IMR-90 (cell line): ENCODE results near the gene TCOF1. TPM values are rescaled to one million over a fixed set of nuclear protein-coding genes. Genes with fewer than 3 reads are reported as not detected.
A peak's percentile ranks its signal among the peaks of the same experiment; 100 is the strongest.

Source experiments
- ATAC-seq: fragments of 200-7000 bp; cut with Tn5 transposase; 2 replicates; pipeline ENCODE4 v1.9.1; 2020; ENCODE audit warnings: low read depth, mild to moderate bottlenecking, moderate library complexity
- BruUV-seq: library from RNA; stranded (reverse); fragments of 400-500 nt; replicated peaks from 2 replicates; lab custom pipeline; 2021; lab: Mats Ljungman, UMichigan
- CTCF ChIA-PET: fragments of 300-600 bp; formaldehyde crosslinking; extraction: SDS; loops from one replicate; lab custom pipeline; 2021; ENCODE audit warnings: antibody characterized with exemption; lab: Yijun Ruan, JAX
- POLR2A ChIA-PET: fragments of 300-600 bp; sonication (Branson Sonifier 250); formaldehyde crosslinking; loops from one replicate; lab custom pipeline; 2022; ENCODE audit warnings: antibody characterized with exemption; ENCODE audit not compliant: unreplicated experiment; lab: Charles Lee
- DNase-seq: peaks from one replicate; pipeline ENCODE4 v3.0.0; 2013
- H2AFZ ChIP-seq: replicated peaks from 2 replicates; pipeline ENCODE3; 2013; ENCODE audit warnings: low read length, mild to moderate bottlenecking; ENCODE audit not compliant: poor library complexity
- H2AK5ac ChIP-seq: 2 replicates; pipeline ENCODE4 v1.6.1; 2013; ENCODE audit warnings: low read depth, low read length, inconsistent platforms
- H2AK9ac ChIP-seq: replicated peaks from 2 replicates; pipeline ENCODE3; 2013; ENCODE audit warnings: mild to moderate bottlenecking, low read depth, low read length, moderate library complexity; ENCODE audit not compliant: poor library complexity
- H2BK120ac ChIP-seq: 2 replicates; pipeline ENCODE4 v1.6.1; 2013; ENCODE audit warnings: low read depth, low read length, inconsistent platforms
- H2BK15ac ChIP-seq: 3 replicates; pipeline ENCODE4 v1.6.1; 2013; ENCODE audit warnings: low read depth, low read length, inconsistent platforms
- H2BK20ac ChIP-seq: 2 replicates; pipeline ENCODE4 v1.6.1; 2013; ENCODE audit warnings: low read depth, mild to moderate bottlenecking, inconsistent platforms, low read length, moderate library complexity
- H2BK5ac ChIP-seq: 2 replicates; pipeline ENCODE4 v1.6.1; 2013; ENCODE audit warnings: mild to moderate bottlenecking, low read depth, low read length, inconsistent platforms; ENCODE audit not compliant: poor library complexity, severe bottlenecking
- H3K14ac ChIP-seq: replicated peaks from 2 replicates; pipeline ENCODE4 v1.6.1; 2013; ENCODE audit warnings: low read depth, low read length, inconsistent platforms
- H3K18ac ChIP-seq: 2 replicates; pipeline ENCODE4 v1.6.1; 2013; ENCODE audit warnings: low read depth, low read length, control low read depth
- H3K23ac ChIP-seq: 2 replicates; pipeline ENCODE4 v1.6.1; 2013; ENCODE audit warnings: low read depth, low read length, inconsistent platforms
- H3K27ac ChIP-seq: 2 replicates; pipeline ENCODE4 v1.5.1; 2013; ENCODE audit warnings: mild to moderate bottlenecking, control low read depth, low read length; ENCODE audit not compliant: insufficient read depth
- H3K27me3 ChIP-seq: 2 replicates; pipeline ENCODE4 v1.6.1; 2013; ENCODE audit warnings: low read length; ENCODE audit not compliant: control insufficient read depth, insufficient read depth
- H3K36me3 ChIP-seq: 2 replicates; pipeline ENCODE4 v1.6.1; 2013; ENCODE audit warnings: low read length, mixed read lengths; ENCODE audit not compliant: control insufficient read depth, insufficient read depth
- H3K4ac ChIP-seq: 2 replicates; pipeline ENCODE4 v1.6.1; 2013; ENCODE audit warnings: low read depth, low read length, inconsistent platforms
- H3K4me1 ChIP-seq: 2 replicates; pipeline ENCODE4 v1.6.1; 2013; ENCODE audit warnings: low read length, mixed read lengths; ENCODE audit not compliant: control insufficient read depth, insufficient read depth
- H3K4me2 ChIP-seq: 2 replicates; pipeline ENCODE4 v1.6.1; 2013; ENCODE audit warnings: low read depth, mild to moderate bottlenecking, control low read depth, low read length, moderate library complexity
- H3K4me3 ChIP-seq: 2 replicates; pipeline ENCODE4 v1.5.1; 2013; ENCODE audit warnings: low read depth, mild to moderate bottlenecking, control low read depth, low read length, moderate library complexity; ENCODE audit not compliant: insufficient read depth
- H3K56ac ChIP-seq: 2 replicates; pipeline ENCODE4 v1.6.1; 2013; ENCODE audit warnings: low read length, inconsistent platforms; ENCODE audit not compliant: insufficient read depth; ENCODE audit errors: extremely low read depth
- H3K79me1 ChIP-seq, 2 experiments: 2 replicates each; pipeline ENCODE4 v1.6.1; 2013; ENCODE audit warnings: low read length in 2 of 2, inconsistent platforms in 1 of 2, low read depth in 1 of 2
- H3K9ac ChIP-seq: 2 replicates; pipeline ENCODE4 v1.6.1; 2013; ENCODE audit warnings: low read depth, low read length, control low read depth
- H3K9me1 ChIP-seq: 2 replicates; pipeline ENCODE4 v1.6.1; 2013; ENCODE audit warnings: low read length, inconsistent platforms; ENCODE audit not compliant: insufficient read depth
- H3K9me3 ChIP-seq: 2 replicates; pipeline ENCODE4 v1.6.1; 2013; ENCODE audit warnings: low read length; ENCODE audit not compliant: control insufficient read depth, insufficient read depth
- H4K20me1 ChIP-seq: 2 replicates; pipeline ENCODE4 v1.6.1; 2013; ENCODE audit warnings: low read length, inconsistent platforms; ENCODE audit not compliant: insufficient read depth
- H4K5ac ChIP-seq: 2 replicates; pipeline ENCODE4 v1.6.1; 2013; ENCODE audit warnings: mild to moderate bottlenecking, low read depth, low read length, control low read depth
- H4K8ac ChIP-seq, 2 experiments: 2 replicates each; pipeline ENCODE4 v1.6.1; 2013; ENCODE audit warnings: low read depth in 2 of 2, low read length in 2 of 2, control low read depth in 1 of 2, inconsistent platforms in 1 of 2
- H4K91ac ChIP-seq: 2 replicates; pipeline ENCODE4 v1.6.1; 2013; ENCODE audit warnings: low read depth, low read length, inconsistent platforms; ENCODE audit not compliant: insufficient read depth
- BHLHE40 ChIP-seq: fragments of 150-350 bp; IDR thresholded peaks from 2 replicates; pipeline ENCODE4 v1.6.1; 2016; ENCODE audit warnings: mild to moderate bottlenecking, low read depth, low read length
- CEBPB ChIP-seq: IDR thresholded peaks from 2 replicates; pipeline ENCODE4 v1.6.1; 2012; ENCODE audit warnings: low read depth, low read length, improper control_type of control experiment
- CHD1 ChIP-seq: IDR thresholded peaks from 2 replicates; pipeline ENCODE4 v1.6.1; 2012; ENCODE audit warnings: low read depth, low read length, improper control_type of control experiment
- FOS ChIP-seq: fragments of 150-350 bp; IDR thresholded peaks from 2 replicates; pipeline ENCODE4 v1.6.1; 2016; ENCODE audit warnings: low read depth, low read length
- MAFK ChIP-seq: IDR thresholded peaks from 2 replicates; pipeline ENCODE4 v1.6.1; 2012; ENCODE audit warnings: low read depth, low read length, improper control_type of control experiment
- NFE2L2 ChIP-seq: fragments of 150-350 bp; IDR thresholded peaks from 2 replicates; pipeline ENCODE4 v1.6.1; 2016; ENCODE audit warnings: low read depth, mild to moderate bottlenecking, low read length
- POLR2A ChIP-seq: IDR thresholded peaks from 2 replicates; pipeline ENCODE4 v1.6.1; 2012; ENCODE audit warnings: mild to moderate bottlenecking, low read depth, low read length
- RAD21 ChIP-seq: IDR thresholded peaks from 2 replicates; pipeline ENCODE4 v1.6.1; 2012; ENCODE audit warnings: low read length, improper control_type of control experiment
- RFX5 ChIP-seq: IDR thresholded peaks from 2 replicates; pipeline ENCODE4 v1.8.0; 2012; ENCODE audit warnings: low read depth, mild to moderate bottlenecking, low read length, moderate library complexity
- SMC3 ChIP-seq: fragments of 150-350 bp; IDR thresholded peaks from 2 replicates; pipeline ENCODE4 v1.6.1; 2016; ENCODE audit warnings: low read depth, mild to moderate bottlenecking, antibody characterized with exemption, low read length, moderate library complexity
- WGBS, 2 experiments: methylation state at CpG; one replicate each; pipeline versions ENCODE4 v1.1.5 to v1.1.7; 2013; ENCODE audit warnings: missing lambda C conversion rate in 2 of 2; ENCODE audit not compliant: insufficient read length in 1 of 2; ENCODE audit errors: extremely low coverage in 2 of 2; 5-methylcytosine and 5-hydroxymethylcytosine counted together
- dilution Hi-C: fragments of 300-500 bp; cut with HindIII; formaldehyde crosslinking; loops from one replicate; pipeline ENCODE4 v1.14.3; 2018; ENCODE audit warnings: low sequenced_read_pairs; ENCODE audit not compliant: unreplicated experiment
- in situ Hi-C: fragments of 300-500 bp; cut with MboI; formaldehyde crosslinking; loops from 3 replicates; pipeline ENCODE4 v1.14.3; 2019; ENCODE audit warnings: low sequenced_read_pairs, inconsistent platforms, mixed read lengths
- intact Hi-C: fragments of 100-400 bp; cut with micrococcal nuclease; formaldehyde crosslinking; loops from 2 replicates; pipeline ENCODE4 v1.10.0; 2022
- polyA plus RNA-seq, 3 experiments: library from polyadenylated mRNA; depleted of rRNA; stranded (reverse); fragments of >200 nt; gene quantifications; 2 replicates each; pipeline ENCODE4 v1.2.3, GENCODE V29; 2012; ENCODE audit warnings: low replicate concordance in 1 of 3
- total RNA-seq: library from RNA; depleted of rRNA; stranded (reverse); fragments of >200 nt; gene quantifications from 2 replicates; pipeline ENCODE4 v1.2.3, GENCODE V29; 2012
- TF ChIP-seq, protein P1 (sequence below): fragments of 150-350 bp; IDR thresholded peaks from 2 replicates; pipeline ENCODE4 v1.6.1; 2017; ENCODE audit warnings: mild to moderate bottlenecking, antibody characterized with exemption, low read length, low read depth
- TF ChIP-seq, protein P2 (sequence below): conservative IDR thresholded peaks from 2 replicates; pipeline ENCODE4 v1.5.1; 2012; ENCODE audit warnings: mild to moderate bottlenecking, low read depth, low read length, improper control_type of control experiment
- TF ChIP-seq, protein P3 (sequence below): fragments of 150-350 bp; IDR thresholded peaks from 2 replicates; pipeline ENCODE4 v1.6.1; 2016; ENCODE audit warnings: low read depth, mild to moderate bottlenecking, low read length, moderate library complexity, borderline replicate concordance

The TCOF1 gene
- total and polyA plus RNA-seq, 2 of the 4 experiments (the other 2 are of a cell fraction), result 18.2 to 19.7 TPM

DNA sequence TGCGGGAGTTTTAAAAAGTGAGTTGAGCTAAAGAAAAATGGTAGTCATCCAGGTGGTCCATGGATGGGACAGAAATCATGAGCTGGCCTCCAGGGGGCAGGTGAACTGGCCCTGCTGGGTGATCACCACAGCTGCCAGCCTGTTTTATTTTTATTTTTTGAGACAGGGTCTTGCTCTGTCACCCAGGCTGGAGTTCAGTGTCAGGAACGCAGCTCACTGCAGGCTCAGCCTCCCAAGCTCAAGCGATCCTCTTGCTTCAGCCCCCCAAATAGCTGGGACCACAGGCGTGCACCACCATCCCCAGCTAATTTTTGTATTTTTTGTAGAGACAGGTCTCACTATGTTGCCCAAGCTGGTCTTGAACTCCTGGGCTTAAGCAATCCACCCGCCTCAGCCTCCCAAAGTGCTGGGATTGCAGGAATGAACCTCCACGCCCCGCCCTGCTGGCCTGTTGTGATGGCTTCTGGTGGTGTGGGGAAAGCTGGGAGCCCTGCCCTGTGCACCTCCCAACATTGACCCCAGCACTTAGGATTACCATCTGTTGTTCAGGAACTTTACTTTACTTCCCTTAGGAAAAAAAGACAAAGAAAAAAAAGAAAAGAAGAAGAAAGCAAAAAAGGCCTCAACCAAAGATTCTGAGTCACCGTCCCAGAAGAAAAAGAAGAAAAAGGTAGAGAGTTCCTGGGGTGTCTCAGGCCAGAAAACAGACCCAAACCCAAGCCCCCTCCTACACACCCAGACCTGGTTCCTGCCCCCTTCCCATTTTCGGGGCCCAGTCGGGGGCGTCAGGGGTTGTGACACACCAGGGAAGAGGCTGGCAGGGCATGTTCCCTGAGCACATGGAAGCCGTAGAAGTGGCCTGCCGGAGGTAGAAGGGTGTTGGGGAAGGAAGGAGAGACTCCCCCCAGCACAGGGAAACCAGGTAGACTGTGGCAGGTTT, 40.6 kb downstream of the TCOF1 start:
- H3K9me1 ChIP-seq, result peaks cover 35% of the 10 kb centered on the region
- dilution Hi-C loops (no loop called here), in situ Hi-C loops (no loop called here), intact Hi-C loops (loop anchor here (5.0 kb wide), 1 partner anchor 34 kb away; no protein-coding TSS in a partner anchor)
- H4K20me1 ChIP-seq, result peaks cover 7% of the 10 kb centered on the region; the same call in 1 of the 2 replicates
- ATAC-seq (no peak), DNase-seq (no peak)
- H4K8ac ChIP-seq, result no peak overlapping the region; a peak in 1 of 4 replicates
- H3K23ac ChIP-seq, result no peak overlapping the region
- 100% methylated on average over 1 of the region's 13 CpGs; no CpG with 5 or more reads in 1 of the 2 experiments for WGBS, 2 experiments
- no peak overlapping the region for H3K27ac ChIP-seq
- no peak overlapping the region for H3K9ac ChIP-seq
- H3K18ac ChIP-seq, result no peak overlapping the region
- ChIA-PET POLR2A (interaction anchor here (0.5 kb wide), 1 partner anchor 50 kb away, joined by 5 read pairs; no protein-coding TSS in a partner anchor), CTCF (interaction anchor here (1.3 kb wide), 1 partner anchor 21 kb away, joined by 3 read pairs; no protein-coding TSS in a partner anchor)
- H4K91ac ChIP-seq, result peak overlapping the region; percentile 46
- peaks cover 19% of the 10 kb centered on the region for H3K4me1 ChIP-seq
- H3K4ac ChIP-seq, result peak overlapping the region; percentile 60
- no peak overlapping the region for H3K4me3 ChIP-seq
- peak overlapping the region; percentile 36 for H3K14ac ChIP-seq
- H3K79me1 ChIP-seq, result peaks cover 0 to 15% of the 10 kb centered on the region in 2 experiments; a peak in 1 of 4 replicates
- no peaks in the 10 kb centered on the region for H3K27me3 ChIP-seq
- H2AK5ac ChIP-seq, result peak overlapping the region; percentile 39; the same call in 1 of the 2 replicates
- H2BK15ac ChIP-seq, result peak overlapping the region; percentile 58; the same call in 1 of the 3 replicates
- H3K4me2 ChIP-seq, result no peak overlapping the region
- peak overlapping the region; percentile 18; the same call in 1 of the 2 replicates for H2BK20ac ChIP-seq
- peak overlapping the region; percentile 71 for H2BK120ac ChIP-seq
- no peak overlapping the region for H2BK5ac ChIP-seq
- H2AK9ac ChIP-seq, result peak overlapping the region; percentile 84
- H3K56ac ChIP-seq, result peak overlapping the region; percentile 12; the same call in 1 of the 2 replicates
- no peaks in the 10 kb centered on the region for H3K9me3 ChIP-seq
- H4K5ac ChIP-seq, result no peak overlapping the region
- peak overlapping the region; percentile 53 for H2AFZ ChIP-seq
- no TSS peak for BruUV-seq
- H3K36me3 ChIP-seq, result peaks cover 40% of the 10 kb centered on the region
- TF ChIP-seq RAD21, result no peak
- no peak for TF ChIP-seq POLR2A
- TF ChIP-seq, protein P1, sequence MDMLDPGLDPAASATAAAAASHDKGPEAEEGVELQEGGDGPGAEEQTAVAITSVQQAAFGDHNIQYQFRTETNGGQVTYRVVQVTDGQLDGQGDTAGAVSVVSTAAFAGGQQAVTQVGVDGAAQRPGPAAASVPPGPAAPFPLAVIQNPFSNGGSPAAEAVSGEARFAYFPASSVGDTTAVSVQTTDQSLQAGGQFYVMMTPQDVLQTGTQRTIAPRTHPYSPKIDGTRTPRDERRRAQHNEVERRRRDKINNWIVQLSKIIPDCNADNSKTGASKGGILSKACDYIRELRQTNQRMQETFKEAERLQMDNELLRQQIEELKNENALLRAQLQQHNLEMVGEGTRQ, result no peak
- no peak for TF ChIP-seq BHLHE40
- TF ChIP-seq RFX5, result no peak
- TF ChIP-seq CEBPB, result no peak
- TF ChIP-seq, protein P2, sequence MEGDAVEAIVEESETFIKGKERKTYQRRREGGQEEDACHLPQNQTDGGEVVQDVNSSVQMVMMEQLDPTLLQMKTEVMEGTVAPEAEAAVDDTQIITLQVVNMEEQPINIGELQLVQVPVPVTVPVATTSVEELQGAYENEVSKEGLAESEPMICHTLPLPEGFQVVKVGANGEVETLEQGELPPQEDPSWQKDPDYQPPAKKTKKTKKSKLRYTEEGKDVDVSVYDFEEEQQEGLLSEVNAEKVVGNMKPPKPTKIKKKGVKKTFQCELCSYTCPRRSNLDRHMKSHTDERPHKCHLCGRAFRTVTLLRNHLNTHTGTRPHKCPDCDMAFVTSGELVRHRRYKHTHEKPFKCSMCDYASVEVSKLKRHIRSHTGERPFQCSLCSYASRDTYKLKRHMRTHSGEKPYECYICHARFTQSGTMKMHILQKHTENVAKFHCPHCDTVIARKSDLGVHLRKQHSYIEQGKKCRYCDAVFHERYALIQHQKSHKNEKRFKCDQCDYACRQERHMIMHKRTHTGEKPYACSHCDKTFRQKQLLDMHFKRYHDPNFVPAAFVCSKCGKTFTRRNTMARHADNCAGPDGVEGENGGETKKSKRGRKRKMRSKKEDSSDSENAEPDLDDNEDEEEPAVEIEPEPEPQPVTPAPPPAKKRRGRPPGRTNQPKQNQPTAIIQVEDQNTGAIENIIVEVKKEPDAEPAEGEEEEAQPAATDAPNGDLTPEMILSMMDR, result no peak
- no peak for TF ChIP-seq SMC3
- no peak for TF ChIP-seq CHD1
- TF ChIP-seq, protein P3, sequence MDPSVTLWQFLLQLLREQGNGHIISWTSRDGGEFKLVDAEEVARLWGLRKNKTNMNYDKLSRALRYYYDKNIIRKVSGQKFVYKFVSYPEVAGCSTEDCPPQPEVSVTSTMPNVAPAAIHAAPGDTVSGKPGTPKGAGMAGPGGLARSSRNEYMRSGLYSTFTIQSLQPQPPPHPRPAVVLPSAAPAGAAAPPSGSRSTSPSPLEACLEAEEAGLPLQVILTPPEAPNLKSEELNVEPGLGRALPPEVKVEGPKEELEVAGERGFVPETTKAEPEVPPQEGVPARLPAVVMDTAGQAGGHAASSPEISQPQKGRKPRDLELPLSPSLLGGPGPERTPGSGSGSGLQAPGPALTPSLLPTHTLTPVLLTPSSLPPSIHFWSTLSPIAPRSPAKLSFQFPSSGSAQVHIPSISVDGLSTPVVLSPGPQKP, result no peak
- no peak for TF ChIP-seq FOS
- no peak for TF ChIP-seq NFE2L2
- TF ChIP-seq MAFK, result no peak
